ENCODE measurements around the gene CCDC18.
"Not testable (repeated sequence)": the region's sequence is repeated elsewhere in the genome, so short reads cannot be mapped to it uniquely, and the experiment has no call there.

Gene CCDC18

DNA sequence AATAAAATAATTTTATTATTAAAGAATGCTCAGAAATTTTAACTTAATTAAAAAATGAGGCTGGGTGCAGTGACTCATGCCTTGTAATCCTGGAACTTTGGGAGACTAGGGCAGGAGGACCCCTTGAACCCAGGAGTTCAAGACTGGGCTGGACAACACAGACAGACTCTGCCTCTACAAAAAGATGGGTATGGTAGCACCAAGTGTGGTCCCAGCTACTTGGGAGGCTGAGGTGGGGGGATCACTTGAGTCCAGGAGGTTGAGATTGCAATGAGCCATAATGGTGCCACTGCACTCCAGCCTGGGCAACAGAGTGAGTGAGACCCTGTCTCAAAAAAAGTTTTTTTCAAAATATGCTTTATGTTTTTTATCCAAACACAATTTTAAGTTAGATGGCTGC lies 25.6 kb upstream of the CCDC18 start:
- Histone ChIP-seq H2BK15ac (ENCODE audit: low read length) (no peak overlapping the region), H4K91ac (ENCODE audit: low read depth, low read length, poor library complexity) (no peak overlapping the region), H2BK12ac (ENCODE audit: low read length) (no peak overlapping the region), H3K23ac (ENCODE audit: low read depth, low read length, poor library complexity) (no peak overlapping the region), H3K79me1 (ENCODE audit: low read depth, low read length) (no peaks in the 10 kb centered on the region), H2BK120ac (ENCODE audit: low read depth, low read length) (no peak overlapping the region), H3K4ac (ENCODE audit: low read length) (no peak overlapping the region), H3K18ac (ENCODE audit: low read length) (no peak overlapping the region), H3K27me3 (ENCODE audit: control insufficient read depth in 3 of 3, insufficient read depth in 3 of 3, low read depth in 1 of 3, low read length in 3 of 3) (no peaks in the 10 kb centered on the region), H3K9me3 (replicated peaks in 1 of 2; ENCODE audit: control insufficient read depth in 2 of 2, insufficient read depth in 1 of 2, low read depth in 1 of 2, low read length in 2 of 2) (no peaks in the 10 kb centered on the region), H3K9ac (ENCODE audit: low read depth, low read length, poor library complexity) (no peak overlapping the region), H3K14ac (ENCODE audit: low read length) (no peak overlapping the region), H2AK5ac (ENCODE audit: low read depth, low read length) (no peak overlapping the region), H2BK5ac (ENCODE audit: low read length) (no peak overlapping the region), H3K4me2 (ENCODE audit: insufficient read depth, low read length, poor library complexity, severe bottlenecking) (no peak overlapping the region), H3K36me3 (replicated peaks in 1 of 2; ENCODE audit: control insufficient read depth in 2 of 2, insufficient read depth in 2 of 2, low read length in 2 of 2) (peaks cover 2 to 95% of the 10 kb centered on the region in 2 donors), H3K4me3 (ENCODE audit: low read length in 2 of 2) (no peak overlapping the region), H3K27ac (replicated peaks; ENCODE audit: low read length) (no peak overlapping the region), H2AFZ (ENCODE audit: low read length) (no peak overlapping the region), H4K8ac (ENCODE audit: low read depth, low read length) (no peak overlapping the region), H3K4me1 (ENCODE audit: control insufficient read depth in 2 of 2, insufficient read depth in 1 of 2, low read depth in 1 of 2, low read length in 2 of 2) (no peaks in the 10 kb centered on the region)
- DNase-seq (ENCODE audit: low spot score) = no peak

DNA sequence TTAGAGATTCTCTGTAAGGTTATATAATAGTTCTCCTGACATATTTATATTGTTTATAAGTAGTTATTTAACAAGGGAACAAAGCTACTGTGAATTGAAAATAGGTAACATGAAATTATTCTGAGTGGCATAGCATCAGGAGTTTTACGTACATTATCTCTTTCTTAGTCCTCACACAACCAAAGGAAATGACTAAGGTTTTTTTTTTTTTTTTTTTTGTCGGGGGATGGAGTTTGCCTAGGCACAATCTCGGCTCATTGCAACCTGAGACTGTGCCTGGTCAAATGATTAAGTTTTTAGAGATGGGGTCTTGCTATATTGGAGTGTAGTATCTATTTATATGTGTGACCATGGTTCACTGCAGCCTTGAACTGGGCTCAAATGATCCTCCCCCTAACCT lies 25.2 kb upstream of the CCDC18 start:
- Histone ChIP-seq H3K79me1 (ENCODE audit: low read depth, low read length) (no peaks in the 10 kb centered on the region), H2BK5ac (ENCODE audit: low read length) (no peak overlapping the region), H4K8ac (ENCODE audit: low read depth, low read length) (no peak overlapping the region), H3K27me3 (ENCODE audit: control insufficient read depth in 3 of 3, insufficient read depth in 3 of 3, low read depth in 1 of 3, low read length in 3 of 3) (no peaks in the 10 kb centered on the region), H2BK12ac (ENCODE audit: low read length) (no peak overlapping the region), H3K4me1 (ENCODE audit: control insufficient read depth in 2 of 2, insufficient read depth in 1 of 2, low read depth in 1 of 2, low read length in 2 of 2) (no peaks in the 10 kb centered on the region), H2BK120ac (ENCODE audit: low read depth, low read length) (no peak overlapping the region), H3K4me2 (ENCODE audit: insufficient read depth, low read length, poor library complexity, severe bottlenecking) (no peak overlapping the region), H2BK15ac (ENCODE audit: low read length) (no peak overlapping the region), H3K18ac (ENCODE audit: low read length) (no peak overlapping the region), H3K9ac (ENCODE audit: low read depth, low read length, poor library complexity) (no peak overlapping the region), H3K14ac (ENCODE audit: low read length) (no peak overlapping the region), H3K23ac (ENCODE audit: low read depth, low read length, poor library complexity) (no peak overlapping the region), H4K91ac (ENCODE audit: low read depth, low read length, poor library complexity) (no peak overlapping the region), H3K4ac (ENCODE audit: low read length) (no peak overlapping the region), H3K27ac (replicated peaks; ENCODE audit: low read length) (no peak overlapping the region), H2AFZ (ENCODE audit: low read length) (no peak overlapping the region), H3K4me3 (ENCODE audit: low read length in 2 of 2) (no peak overlapping the region), H3K36me3 (replicated peaks in 1 of 2; ENCODE audit: control insufficient read depth in 2 of 2, insufficient read depth in 2 of 2, low read length in 2 of 2) (peaks cover 2 to 95% of the 10 kb centered on the region in 2 donors), H2AK5ac (ENCODE audit: low read depth, low read length) (no peak overlapping the region), H3K9me3 (replicated peaks in 1 of 2; ENCODE audit: control insufficient read depth in 2 of 2, insufficient read depth in 1 of 2, low read depth in 1 of 2, low read length in 2 of 2) (no peaks in the 10 kb centered on the region)
- DNase-seq (ENCODE audit: low spot score) = no peak
- no CpG with 5 or more reads among the region's 3 CpGs for WGBS, 2 donors (ENCODE audit: extremely low coverage in 2 of 2, insufficient read length in 2 of 2, insufficient replicate concordance in 1 of 2)

GRCh38 chr1:93159337-93159736 lies 21.2 kb upstream of the CCDC18 start:
- Histone ChIP-seq H3K79me1 (ENCODE audit: low read depth, low read length) (no peaks in the 10 kb centered on the region), H3K27ac (replicated peaks; ENCODE audit: low read length) (no peak overlapping the region), H3K23ac (ENCODE audit: low read depth, low read length, poor library complexity) (no peak overlapping the region), H3K14ac (ENCODE audit: low read length) (no peak overlapping the region), H2BK15ac (ENCODE audit: low read length) (no peak overlapping the region), H3K18ac (ENCODE audit: low read length) (no peak overlapping the region), H2BK120ac (ENCODE audit: low read depth, low read length) (no peak overlapping the region), H3K4me2 (ENCODE audit: insufficient read depth, low read length, poor library complexity, severe bottlenecking) (no peak overlapping the region), H2AK5ac (ENCODE audit: low read depth, low read length) (no peak overlapping the region), H2BK5ac (ENCODE audit: low read length) (no peak overlapping the region), H2BK12ac (ENCODE audit: low read length) (no peak overlapping the region), H3K36me3 (replicated peaks in 1 of 2; ENCODE audit: control insufficient read depth in 2 of 2, insufficient read depth in 2 of 2, low read length in 2 of 2) (peaks cover 2 to 58% of the 10 kb centered on the region in 2 donors), H3K27me3 (ENCODE audit: control insufficient read depth in 3 of 3, insufficient read depth in 3 of 3, low read depth in 1 of 3, low read length in 3 of 3) (no peaks in the 10 kb centered on the region), H3K4me3 (ENCODE audit: low read length in 2 of 2) (no peak overlapping the region), H4K8ac (ENCODE audit: low read depth, low read length) (no peak overlapping the region), H3K9me3 (replicated peaks in 1 of 2; ENCODE audit: control insufficient read depth in 2 of 2, insufficient read depth in 1 of 2, low read depth in 1 of 2, low read length in 2 of 2) (no peaks in the 10 kb centered on the region), H3K9ac (ENCODE audit: low read depth, low read length, poor library complexity) (no peak overlapping the region), H4K91ac (ENCODE audit: low read depth, low read length, poor library complexity) (no peak overlapping the region), H3K4ac (ENCODE audit: low read length) (no peak overlapping the region), H2AFZ (ENCODE audit: low read length) (no peak overlapping the region), H3K4me1 (ENCODE audit: control insufficient read depth in 2 of 2, insufficient read depth in 1 of 2, low read depth in 1 of 2, low read length in 2 of 2) (no peaks in the 10 kb centered on the region)
- no CpG with 5 or more reads among the region's 2 CpGs for WGBS, 2 donors (ENCODE audit: extremely low coverage in 2 of 2, insufficient read length in 2 of 2, insufficient replicate concordance in 1 of 2)
- no peak for DNase-seq (ENCODE audit: low spot score)

GRCh38 chr1:93163314-93163713 lies 17.2 kb upstream of the CCDC18 start:
- not testable (repeated sequence) for H3K27ac ChIP-seq (replicated peaks; ENCODE audit: low read length); H3K9ac ChIP-seq (ENCODE audit: low read depth, low read length, poor library complexity); H3K14ac ChIP-seq (ENCODE audit: low read length); H3K27me3 ChIP-seq (ENCODE audit: control insufficient read depth in 3 of 3, insufficient read depth in 3 of 3, low read depth in 1 of 3, low read length in 3 of 3); H2AFZ ChIP-seq (ENCODE audit: low read length); H2BK5ac ChIP-seq (ENCODE audit: low read length); H3K4me3 ChIP-seq (ENCODE audit: low read length in 2 of 2); H4K91ac ChIP-seq (ENCODE audit: low read depth, low read length, poor library complexity); H2BK120ac ChIP-seq (ENCODE audit: low read depth, low read length); H3K4me1 ChIP-seq (ENCODE audit: control insufficient read depth in 2 of 2, insufficient read depth in 1 of 2, low read depth in 1 of 2, low read length in 2 of 2); H2BK12ac ChIP-seq (ENCODE audit: low read length); H4K8ac ChIP-seq (ENCODE audit: low read depth, low read length); H3K18ac ChIP-seq (ENCODE audit: low read length); H3K9me3 ChIP-seq (replicated peaks in 1 of 2; ENCODE audit: control insufficient read depth in 2 of 2, insufficient read depth in 1 of 2, low read depth in 1 of 2, low read length in 2 of 2); H3K4me2 ChIP-seq (ENCODE audit: insufficient read depth, low read length, poor library complexity, severe bottlenecking); H2BK15ac ChIP-seq (ENCODE audit: low read length); DNase-seq (ENCODE audit: low spot score); H3K23ac ChIP-seq (ENCODE audit: low read depth, low read length, poor library complexity); H3K4ac ChIP-seq (ENCODE audit: low read length); H3K79me1 ChIP-seq (ENCODE audit: low read depth, low read length); H2AK5ac ChIP-seq (ENCODE audit: low read depth, low read length)
- H3K36me3 ChIP-seq (replicated peaks in 1 of 2; ENCODE audit: control insufficient read depth in 2 of 2, insufficient read depth in 2 of 2, low read length in 2 of 2) = peaks cover 0 to 21% of the 10 kb centered on the region in 2 donors
- WGBS, 2 donors (ENCODE audit: extremely low coverage in 2 of 2, insufficient read length in 2 of 2, insufficient replicate concordance in 1 of 2) = no CpG with 5 or more reads among the region's 8 CpGs
